GM08714 (cell line): ENCODE results near the gene SPAG16.

Experiments
- H3K4me3 ChIP-seq: fragments of 200-500 bp; sonication (Bioruptor generic); 2 replicates; pipeline ENCODE4 v1.5.1; 2014; ENCODE audit warnings: mild to moderate bottlenecking, low read length, inconsistent platforms
- ZNF274 ChIP-seq: IDR thresholded peaks from 2 replicates; pipeline ENCODE4 v1.6.1; 2012; ENCODE audit warnings: mild to moderate bottlenecking, low read depth, low read length

SPAG16 gene

DNA sequence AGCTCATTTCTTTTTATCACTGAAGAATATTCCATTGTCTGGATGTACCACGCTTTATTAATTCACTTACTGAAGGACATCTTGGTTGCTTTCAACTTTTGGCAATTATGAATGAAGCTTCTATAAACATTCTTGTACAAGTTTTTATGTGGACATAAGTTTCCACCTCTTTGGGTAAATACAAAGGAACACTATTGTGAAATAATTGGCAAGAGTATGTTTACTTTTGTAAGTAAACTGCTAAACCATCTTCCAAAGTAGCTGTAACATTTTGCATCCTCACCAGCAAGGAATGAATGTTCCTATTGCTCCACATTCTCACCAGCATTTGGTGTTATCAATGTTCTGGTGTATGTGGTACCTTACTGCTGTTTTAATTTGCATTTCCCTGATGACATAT lies 1110.8 kb downstream of the SPAG16 start:
- no peak overlapping the region for H3K4me3 ChIP-seq
- TF ChIP-seq ZNF274 = no peak

DNA sequence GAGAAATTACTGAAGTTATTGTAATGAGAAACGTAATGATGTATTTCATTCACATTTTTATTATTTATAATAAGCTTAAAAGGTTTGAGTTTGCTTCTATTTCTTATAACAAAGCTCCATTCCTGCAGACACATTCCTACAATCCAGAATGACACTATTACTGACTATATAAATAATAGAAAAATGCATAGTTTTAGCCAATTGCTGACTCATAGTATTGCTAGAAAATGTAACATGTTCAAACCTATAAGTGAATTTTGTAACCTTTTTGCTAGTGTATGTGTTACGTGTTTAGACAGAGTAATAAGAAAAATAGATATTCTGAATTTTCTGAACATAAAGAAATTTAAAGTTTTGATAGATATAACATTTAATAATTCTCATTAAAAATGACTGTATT lies 1117.3 kb downstream of the SPAG16 start:
- TF ChIP-seq ZNF274 = no peak
- H3K4me3 ChIP-seq = no peak overlapping the region

DNA sequence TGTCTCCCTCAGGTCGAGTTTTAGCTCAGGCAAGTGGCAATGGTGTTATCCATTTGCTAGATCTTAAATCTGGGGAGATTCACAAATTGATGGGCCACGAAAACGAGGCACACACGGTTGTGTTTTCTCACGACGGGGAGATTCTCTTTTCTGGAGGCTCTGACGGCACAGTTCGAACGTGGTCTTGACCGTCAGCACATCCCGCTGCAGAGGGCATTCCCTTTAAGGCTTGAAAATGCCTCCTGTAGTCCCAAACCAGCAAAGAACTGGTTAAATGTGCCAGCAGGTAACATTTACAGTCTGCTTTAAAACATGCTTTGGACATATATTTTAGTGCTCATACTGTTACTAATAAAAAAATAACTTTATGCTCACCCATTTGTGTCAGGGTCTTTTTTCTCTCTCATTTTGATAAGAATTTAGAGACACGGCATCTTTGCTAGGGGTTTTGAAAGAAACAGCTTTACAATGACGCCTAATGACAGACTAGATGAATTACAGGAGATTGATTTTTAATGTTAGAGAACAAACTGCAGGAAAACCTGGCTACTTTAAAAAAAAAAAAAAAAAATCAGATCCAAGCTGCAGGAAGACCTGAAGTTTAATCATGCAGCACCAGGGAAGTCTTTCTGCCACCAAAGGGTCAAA lies 1126.0 kb downstream of the SPAG16 start:
- no peak for TF ChIP-seq ZNF274

DNA sequence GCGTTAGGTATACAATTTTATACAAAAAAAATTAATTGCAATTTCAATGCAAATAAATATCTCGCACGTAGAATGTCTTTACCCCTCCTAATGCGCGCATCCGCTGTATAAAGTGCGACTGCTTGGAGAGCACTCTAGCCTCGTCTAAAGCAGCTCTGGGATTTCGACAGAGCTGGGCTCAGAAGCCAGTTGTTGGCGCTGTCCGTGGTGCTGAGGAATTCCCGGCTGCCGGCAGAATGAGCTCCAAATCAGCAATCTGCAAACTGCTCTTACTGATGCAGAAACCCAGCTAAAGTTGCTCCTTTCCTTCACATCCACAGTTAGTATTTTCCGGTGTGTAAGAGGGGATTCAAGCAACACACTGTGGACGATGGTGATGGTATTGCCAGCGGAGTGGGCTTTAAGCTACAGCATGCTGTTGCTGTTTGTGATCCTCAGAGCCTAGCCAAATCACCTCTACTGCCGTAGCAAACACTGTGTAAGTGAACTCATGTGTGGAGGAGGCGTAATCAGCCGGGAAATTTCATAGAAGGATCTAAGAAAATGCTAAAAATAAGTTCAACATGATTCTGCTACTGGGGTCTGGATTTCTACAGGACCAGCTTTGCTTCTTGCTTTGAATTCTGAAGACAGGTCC lies 1126.8 kb downstream of the SPAG16 start, which contains the start of gene VWC2L:
TSS of gene VWC2L (plus strand) at position 137 of the 637 bp plus-strand sequence. CDS start 3,140 bp downstream, outside the sequence.
- no peak for TF ChIP-seq ZNF274
- no peak within 1 kb of the TSS for H3K4me3 ChIP-seq

More for the DNA sequence above, 1126.0 kb downstream of the SPAG16 start:
- H3K4me3 ChIP-seq = no peak overlapping the region

DNA sequence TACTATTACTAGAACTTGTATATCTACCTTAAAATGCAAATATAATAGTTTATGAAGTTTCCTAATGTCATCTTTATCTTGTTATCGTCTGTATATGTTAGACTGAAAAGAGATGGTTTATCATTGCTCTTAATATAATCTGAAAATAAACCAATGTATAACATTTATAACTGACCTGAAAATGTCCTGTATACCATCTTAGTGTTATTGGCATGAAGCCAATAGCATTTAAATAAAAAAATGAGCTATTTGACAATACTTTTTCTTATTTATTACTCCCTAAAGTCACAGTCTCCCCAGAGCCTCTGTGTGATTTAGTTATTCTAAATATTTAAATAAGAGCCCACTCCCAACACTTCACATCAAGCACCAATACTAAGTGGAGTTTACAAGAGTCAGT lies 1128.4 kb downstream of the SPAG16 start:
- H3K4me3 ChIP-seq = no peak overlapping the region
- TF ChIP-seq ZNF274 = no peak

DNA sequence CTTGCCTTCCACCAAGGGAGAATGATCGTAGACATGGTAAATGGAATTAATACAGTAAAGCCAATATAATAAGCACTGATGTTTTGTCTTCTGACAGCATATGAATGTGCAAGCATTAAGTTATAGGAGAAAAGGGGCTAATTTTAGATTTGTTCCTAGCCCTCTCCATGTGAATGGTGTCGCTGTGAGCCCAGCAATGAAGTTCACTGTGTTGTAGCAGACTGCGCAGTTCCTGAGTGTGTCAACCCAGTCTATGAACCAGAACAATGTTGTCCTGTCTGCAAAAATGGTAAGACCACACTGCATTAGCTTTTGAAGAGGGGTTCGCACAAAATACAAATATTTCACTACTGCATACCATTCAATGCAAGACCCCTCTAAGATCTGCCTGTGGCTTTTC lies 1152.2 kb downstream of the SPAG16 start:
- no peak for TF ChIP-seq ZNF274

DNA sequence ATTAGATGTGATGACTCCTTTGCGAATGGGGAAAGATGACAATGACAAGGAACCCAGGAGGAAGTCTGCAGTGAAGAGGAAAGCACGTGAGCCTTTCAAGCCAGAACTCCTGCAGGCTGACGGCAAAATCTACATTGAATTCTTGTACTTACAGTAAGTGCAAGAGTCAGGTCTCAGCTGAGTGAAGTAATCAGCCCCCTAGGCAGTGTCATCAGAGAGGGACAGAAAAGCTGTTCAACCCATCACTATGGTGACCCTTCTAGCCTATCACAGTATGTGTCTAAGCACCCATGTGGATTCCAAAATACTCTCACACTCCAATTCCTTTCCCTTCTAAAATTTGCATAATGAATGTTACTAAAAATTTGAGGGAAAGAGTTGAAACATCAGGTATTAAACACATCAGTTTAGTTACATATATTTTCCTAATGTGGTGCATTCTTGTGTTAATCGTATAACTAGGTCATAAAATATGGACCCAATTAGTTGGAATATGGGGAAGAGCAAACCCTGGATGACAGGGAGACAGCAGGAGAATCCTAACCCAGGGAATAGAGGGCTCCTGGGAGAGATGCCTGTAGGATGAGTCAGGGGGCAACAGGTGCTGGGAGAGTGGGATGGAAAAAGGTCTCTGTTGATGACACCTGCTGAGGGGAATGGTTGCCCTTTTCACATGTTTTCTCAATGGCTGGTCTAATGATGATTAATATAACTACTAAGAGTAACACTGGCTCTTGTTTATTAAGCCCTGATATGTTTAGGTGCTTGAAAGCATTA lies 1166.0 kb downstream of the SPAG16 start:
- TF ChIP-seq ZNF274 = no peak
- H3K4me3 ChIP-seq = no peak overlapping the region

More for the DNA sequence above, 1152.2 kb downstream of the SPAG16 start:
- H3K4me3 ChIP-seq = no peak overlapping the region

DNA sequence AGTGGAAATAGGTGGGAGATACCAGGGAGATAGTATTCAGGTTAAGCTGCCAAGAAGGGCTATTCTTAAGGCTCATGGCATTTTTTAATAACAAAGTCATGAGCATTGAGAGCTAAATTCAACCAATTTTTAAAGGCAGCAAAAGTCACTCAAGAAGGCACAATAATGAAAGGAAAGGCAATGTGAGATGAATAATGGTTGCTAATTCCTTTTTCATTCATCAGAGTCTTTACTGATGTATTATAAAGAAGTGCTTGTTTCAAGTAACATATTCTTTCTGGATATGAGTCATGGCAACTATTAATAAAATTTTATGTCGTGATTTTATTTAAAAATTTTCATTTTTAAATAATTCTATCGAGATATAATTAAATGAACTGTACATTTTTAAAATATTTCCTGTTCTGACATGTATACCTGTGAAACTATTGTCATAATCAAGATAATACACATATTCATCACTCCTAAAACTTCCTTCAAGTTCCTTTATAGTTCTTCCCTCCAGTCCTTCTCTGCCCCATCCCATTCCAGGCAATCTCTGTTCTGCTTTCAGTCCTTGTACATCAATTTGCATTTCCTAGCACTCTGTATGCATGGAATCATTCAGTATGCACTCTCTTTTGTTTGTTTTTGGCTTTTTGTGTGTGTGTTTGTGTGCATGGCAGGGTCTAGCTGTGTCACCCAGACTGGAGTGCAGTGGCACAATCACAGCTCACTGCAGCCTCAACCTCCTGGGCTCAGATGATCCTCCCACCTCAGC lies 1167.4 kb downstream of the SPAG16 start:
- no peak overlapping the region for H3K4me3 ChIP-seq
- TF ChIP-seq ZNF274 = no peak
